T-helper 1 cell treated with Interleukin-12 subunit alpha and Interleukin-12 subunit beta and Interleukin-4 antibody, amounts not matched to agents 30 μg/mL and 1 μg/mL, for 36 hours (primary cell): ENCODE results near the gene CD151.
A peak's percentile ranks its signal among the peaks of the same experiment; 100 is the strongest.

Source experiments
- H3K27ac Mint-ChIP-seq: one replicate; pipeline ENCODE4 v1.8.0; 2021; ENCODE audit warnings: mild to moderate bottlenecking, mixed read lengths
- H3K27me3 Mint-ChIP-seq: one replicate; pipeline ENCODE4 v1.8.0; 2021; ENCODE audit warnings: low read depth, mixed read lengths
- H3K36me3 Mint-ChIP-seq: one replicate; pipeline ENCODE4 v1.8.0; 2021; ENCODE audit warnings: low read depth, mixed read lengths
- H3K4me1 Mint-ChIP-seq: one replicate; pipeline ENCODE4 v1.8.0; 2021; ENCODE audit warnings: low read depth, mixed read lengths
- H3K4me3 Mint-ChIP-seq: one replicate; pipeline ENCODE4 v1.8.0; 2021; ENCODE audit warnings: mild to moderate bottlenecking, moderate library complexity, mixed read lengths
- H3K9me3 Mint-ChIP-seq: one replicate; pipeline ENCODE4 v1.8.0; 2021; ENCODE audit warnings: mixed read lengths

CD151 gene

GRCh38 chr11:827146-827896 lies 5.4 kb upstream of the CD151 start:
- Mint-ChIP-seq H3K36me3 (peaks cover 6% of the 10 kb centered on the region), H3K4me3 (peak overlapping the region; percentile 76), H3K9me3 (no peaks in the 10 kb centered on the region), H3K4me1 (peaks cover 4% of the 10 kb centered on the region), H3K27ac (no peak overlapping the region), H3K27me3 (peaks cover 41% of the 10 kb centered on the region)

DNA sequence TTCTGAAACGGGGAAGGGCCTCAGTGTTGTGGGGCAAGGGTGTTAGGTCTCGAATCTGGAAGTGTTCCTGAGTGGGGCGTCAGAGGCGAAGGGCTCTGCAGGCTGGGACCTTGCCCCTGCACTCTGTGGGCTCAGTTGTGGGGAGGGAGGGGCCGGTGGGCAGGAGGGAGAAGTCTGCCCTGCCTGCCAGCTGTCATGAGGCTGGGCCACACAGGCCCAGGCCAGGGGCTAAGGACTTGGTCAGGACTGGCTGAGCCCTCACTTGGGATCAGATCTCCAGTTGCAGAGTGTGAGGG lies 4.9 kb upstream of the CD151 start, which contains the start of gene CRACR2B:
TSS of gene CRACR2B (plus strand) at position 23 of the 296 bp plus-strand sequence. CDS start 689 bp downstream, outside the sequence.
- Mint-ChIP-seq H3K36me3 (peaks cover 6% of the 10 kb centered on the region), H3K27ac (no peak within 1 kb of the TSS), H3K9me3 (no peaks in the 10 kb centered on the region), H3K4me3 (peak within 1 kb of the TSS; percentile 76), H3K27me3 (peaks cover 41% of the 10 kb centered on the region), H3K4me1 (peaks cover 4% of the 10 kb centered on the region)

GRCh38 chr11:828506-829175 lies 4.1 kb upstream of the CD151 start:
- H3K4me1 Mint-ChIP-seq = peaks cover 4% of the 10 kb centered on the region
- peaks cover 6% of the 10 kb centered on the region for H3K36me3 Mint-ChIP-seq
- H3K4me3 Mint-ChIP-seq = peak overlapping the region; percentile 76
- no peak overlapping the region for H3K27ac Mint-ChIP-seq
- peaks cover 41% of the 10 kb centered on the region for H3K27me3 Mint-ChIP-seq
- H3K9me3 Mint-ChIP-seq = no peaks in the 10 kb centered on the region

DNA sequence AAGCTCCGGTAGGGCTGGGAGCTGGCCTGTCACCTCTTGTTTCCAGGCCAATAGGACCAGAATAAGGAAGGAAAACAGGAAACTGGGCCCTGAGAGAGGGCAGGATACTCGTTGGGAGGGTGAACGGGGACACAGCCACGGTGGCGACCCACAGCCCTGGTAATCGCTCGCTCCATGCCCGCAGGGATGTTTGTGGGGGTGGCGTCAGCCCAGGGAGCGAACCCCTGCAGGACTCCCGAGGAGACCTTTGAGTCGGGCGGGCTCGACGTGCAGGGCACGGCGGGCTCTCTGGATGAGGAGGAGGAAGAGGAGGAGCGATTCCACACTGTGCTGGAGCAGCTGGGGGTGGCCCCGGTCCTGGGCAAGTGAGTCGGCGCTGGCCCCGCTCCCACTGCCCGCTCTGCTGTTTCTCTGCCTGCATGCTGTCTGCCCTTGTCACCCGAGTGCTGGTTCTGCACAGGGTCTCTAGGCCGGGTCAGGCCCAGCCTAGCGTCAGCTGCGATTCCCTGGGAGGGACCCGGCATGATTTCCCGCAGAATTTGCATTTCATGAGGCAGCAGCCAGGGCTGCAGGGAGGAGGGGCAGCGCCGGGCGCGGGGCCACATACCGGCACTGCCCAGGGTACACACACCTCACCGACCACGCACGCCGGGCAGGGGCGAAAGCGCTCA lies 3.4 kb upstream of the CD151 start:
- H3K9me3 Mint-ChIP-seq = no peaks in the 10 kb centered on the region
- H3K4me3 Mint-ChIP-seq = peak overlapping the region; percentile 37
- H3K4me1 Mint-ChIP-seq = peaks cover 4% of the 10 kb centered on the region
- peaks cover 41% of the 10 kb centered on the region for H3K27me3 Mint-ChIP-seq
- H3K27ac Mint-ChIP-seq = no peak overlapping the region
- H3K36me3 Mint-ChIP-seq = peaks cover 6% of the 10 kb centered on the region

GRCh38 chr11:829847-830294 lies 2.9 kb upstream of the CD151 start:
- H3K36me3 Mint-ChIP-seq = peaks cover 5% of the 10 kb centered on the region
- H3K4me1 Mint-ChIP-seq = peaks cover 4% of the 10 kb centered on the region
- peaks cover 41% of the 10 kb centered on the region for H3K27me3 Mint-ChIP-seq
- H3K27ac Mint-ChIP-seq = no peak overlapping the region
- no peak overlapping the region for H3K4me3 Mint-ChIP-seq
- H3K9me3 Mint-ChIP-seq = no peaks in the 10 kb centered on the region

DNA sequence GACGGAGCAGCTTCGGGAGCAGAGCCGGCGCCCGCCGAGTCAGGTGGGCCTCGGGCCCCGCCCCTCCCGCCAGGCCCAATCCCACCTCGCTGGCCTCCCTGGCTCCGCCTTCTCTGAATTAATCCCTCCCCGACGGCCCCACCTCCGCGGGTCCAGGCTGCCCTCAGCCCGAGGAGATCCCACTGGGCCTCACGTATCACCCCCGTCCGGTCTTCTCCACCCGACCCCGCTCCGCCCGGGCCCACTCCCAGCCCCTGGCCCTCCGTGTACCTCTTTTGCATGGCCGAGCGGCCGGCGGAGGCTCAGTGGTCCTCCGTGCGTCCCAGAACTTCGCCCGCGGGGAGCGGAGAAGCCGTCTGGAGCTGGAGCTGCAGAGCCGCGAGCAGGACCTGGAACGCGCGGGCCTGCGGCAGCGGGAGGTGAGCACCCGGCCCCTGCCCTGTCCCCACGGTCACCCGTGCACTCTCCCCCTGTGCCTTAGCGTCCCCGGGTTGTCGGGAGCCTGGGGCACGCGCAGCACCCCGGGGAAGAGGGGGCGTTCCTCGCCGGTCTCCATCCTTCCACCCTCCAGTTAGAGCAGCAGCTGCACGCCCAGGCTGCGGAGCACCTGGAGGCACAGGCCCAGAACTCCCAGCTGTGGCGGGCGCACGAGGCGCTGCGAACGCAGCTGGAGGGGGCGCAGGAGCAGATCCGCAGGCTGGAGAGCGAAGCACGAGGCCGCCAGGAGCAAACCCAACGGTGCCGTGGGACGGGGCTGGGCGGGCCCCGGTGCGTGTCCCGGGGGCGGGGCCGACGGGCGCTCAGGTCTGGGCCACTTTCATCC lies 2.2 kb upstream of the CD151 start:
- H3K27me3 Mint-ChIP-seq = peaks cover 41% of the 10 kb centered on the region
- no peak overlapping the region for H3K27ac Mint-ChIP-seq
- no peaks in the 10 kb centered on the region for H3K9me3 Mint-ChIP-seq
- H3K4me3 Mint-ChIP-seq = peak overlapping the region; percentile 37
- H3K36me3 Mint-ChIP-seq = no peaks in the 10 kb centered on the region
- H3K4me1 Mint-ChIP-seq = peaks cover 4% of the 10 kb centered on the region

DNA sequence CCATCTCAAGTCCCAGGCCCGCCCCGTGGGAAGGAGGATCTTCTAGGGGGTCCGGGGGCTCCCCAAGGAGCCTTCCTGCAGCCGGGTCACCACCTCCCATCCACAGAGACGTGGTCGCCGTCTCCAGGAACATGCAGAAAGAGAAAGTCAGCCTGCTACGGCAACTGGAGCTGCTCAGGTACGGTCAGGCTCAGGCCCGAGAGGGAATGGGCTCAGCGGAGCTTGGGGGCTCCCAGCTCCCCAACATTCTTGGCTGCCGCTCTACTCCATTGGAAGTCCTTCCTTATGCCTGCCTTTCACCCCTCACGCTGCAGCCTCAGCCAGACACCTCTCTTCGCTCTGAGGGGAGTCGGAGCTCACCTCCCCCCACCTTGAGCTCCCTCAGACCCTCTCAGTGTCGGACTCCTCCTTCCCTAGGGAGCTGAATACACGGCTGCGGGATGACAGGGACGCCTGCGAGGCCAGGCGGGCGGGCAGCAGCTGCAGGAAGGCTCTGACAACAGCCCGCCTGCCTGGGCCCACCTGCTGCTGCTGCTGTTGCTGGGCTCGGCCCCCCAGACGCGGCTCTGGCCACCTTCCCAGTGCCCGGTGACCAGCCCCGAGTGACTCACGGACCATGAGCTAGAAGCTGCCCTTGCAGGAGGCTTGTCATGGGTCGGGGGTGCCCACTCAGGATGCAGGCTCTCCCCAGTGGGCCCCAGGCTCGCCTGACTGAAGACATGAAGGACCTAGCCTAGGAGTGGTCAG lies 1.5 kb upstream of the CD151 start:
- no peak overlapping the region for H3K27ac Mint-ChIP-seq
- peak overlapping the region; percentile 67 for H3K4me3 Mint-ChIP-seq
- H3K27me3 Mint-ChIP-seq = peaks cover 41% of the 10 kb centered on the region
- H3K9me3 Mint-ChIP-seq = no peaks in the 10 kb centered on the region
- peaks cover 4% of the 10 kb centered on the region for H3K4me1 Mint-ChIP-seq
- H3K36me3 Mint-ChIP-seq = no peaks in the 10 kb centered on the region

DNA sequence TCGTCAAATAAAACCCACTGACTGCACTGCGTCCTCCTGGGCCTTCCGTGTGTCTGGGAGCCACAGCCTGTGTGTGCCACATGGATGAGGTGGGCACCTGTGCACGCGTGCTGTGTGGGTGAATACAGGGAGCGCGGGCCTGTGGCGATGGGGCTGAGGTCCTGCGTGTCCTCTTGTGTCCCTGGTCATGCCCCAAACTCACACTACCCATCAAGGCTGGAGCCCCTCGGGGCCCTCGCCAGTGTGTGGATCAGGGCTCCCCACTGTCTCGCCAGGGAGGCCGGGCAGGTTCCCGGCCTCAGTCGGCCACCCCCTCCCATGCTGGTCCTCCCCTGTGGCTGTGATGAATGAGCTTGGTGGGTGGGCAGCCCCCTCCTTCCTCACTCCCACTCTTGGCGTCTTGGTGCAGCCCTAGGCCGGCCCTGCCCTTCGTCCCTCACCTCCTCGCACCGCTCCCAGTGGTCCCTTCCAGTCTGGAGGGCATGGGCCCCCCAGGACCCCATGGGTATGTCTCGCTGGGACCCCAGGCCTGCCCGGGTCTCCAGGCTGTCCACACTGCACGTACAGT lies 707 bp upstream of the CD151 start:
- peaks cover 4% of the 10 kb centered on the region for H3K4me1 Mint-ChIP-seq
- peaks cover 41% of the 10 kb centered on the region for H3K27me3 Mint-ChIP-seq
- no peak overlapping the region for H3K27ac Mint-ChIP-seq
- peaks cover 1% of the 10 kb centered on the region for H3K36me3 Mint-ChIP-seq
- H3K9me3 Mint-ChIP-seq = no peaks in the 10 kb centered on the region
- peak overlapping the region; percentile 67 for H3K4me3 Mint-ChIP-seq

GRCh38 chr11:833114-833791 lies 501 bp downstream of the CD151 start:
- Mint-ChIP-seq H3K36me3 (peaks cover 1% of the 10 kb centered on the region), H3K27me3 (peaks cover 32% of the 10 kb centered on the region), H3K4me3 (no peak overlapping the region), H3K9me3 (no peaks in the 10 kb centered on the region), H3K4me1 (peaks cover 2% of the 10 kb centered on the region), H3K27ac (no peak overlapping the region)

- H3K27me3 Mint-ChIP-seq = peaks cover 26% of the 10 kb centered on the region
- no peaks in the 10 kb centered on the region for H3K9me3 Mint-ChIP-seq
- H3K36me3 Mint-ChIP-seq = peaks cover 1% of the 10 kb centered on the region
- H3K4me3 Mint-ChIP-seq = peak overlapping the region; percentile 42
- H3K27ac Mint-ChIP-seq = no peak overlapping the region
- peaks cover 2% of the 10 kb centered on the region for H3K4me1 Mint-ChIP-seq
Measured at GRCh38 chr11:833849-834311, 1.1 kb downstream of the CD151 start.

DNA sequence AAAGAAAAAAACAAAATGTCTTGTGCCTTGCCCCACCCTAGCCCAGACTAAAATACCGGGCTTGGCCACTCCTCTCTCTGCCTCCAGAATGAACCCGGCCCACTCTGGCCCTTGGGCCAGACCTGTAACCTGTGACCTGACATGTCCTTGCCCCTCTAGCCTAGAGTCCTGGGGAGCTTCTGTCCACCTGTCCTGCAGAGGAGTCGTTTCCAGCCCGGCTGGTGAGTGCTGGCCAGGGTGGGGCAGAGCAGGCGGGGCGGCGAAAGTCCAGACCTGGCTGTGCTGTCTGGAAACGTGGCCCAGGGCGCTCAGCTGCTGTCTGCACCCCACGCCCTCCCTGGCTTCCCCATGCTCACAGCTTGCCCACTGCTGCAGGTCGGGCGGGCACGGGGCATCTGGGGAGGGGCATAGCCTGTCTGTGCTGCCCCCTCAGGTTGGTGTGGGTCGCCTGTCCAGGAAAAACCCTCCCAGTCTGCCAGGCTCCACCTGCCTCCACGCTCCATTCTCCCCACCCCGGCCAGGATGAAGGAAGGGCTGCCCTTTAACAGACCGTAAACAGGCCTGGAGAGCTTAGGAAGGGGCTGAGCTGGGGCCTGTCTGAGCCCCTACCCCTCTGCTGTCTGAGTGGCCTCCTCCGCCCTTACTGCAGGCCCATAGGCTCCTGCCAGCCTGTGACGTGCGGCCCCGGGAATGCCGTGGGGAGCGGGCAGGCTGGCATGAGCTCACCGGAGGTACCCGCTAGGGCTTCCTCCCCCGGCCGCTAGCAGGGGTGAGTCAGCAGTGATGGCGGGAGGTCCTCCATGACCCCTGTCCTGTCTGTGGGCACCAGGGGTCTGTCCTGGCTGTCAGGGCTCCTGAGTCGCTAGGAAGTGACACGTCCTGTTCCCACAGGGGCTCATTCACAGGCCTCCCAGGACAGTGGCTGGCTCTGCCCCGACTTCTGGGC lies 1.9 kb downstream of the CD151 start:
- no peak overlapping the region for H3K4me3 Mint-ChIP-seq
- no peak overlapping the region for H3K27ac Mint-ChIP-seq
- H3K36me3 Mint-ChIP-seq = peaks cover 3% of the 10 kb centered on the region
- H3K9me3 Mint-ChIP-seq = no peaks in the 10 kb centered on the region
- peaks cover 2% of the 10 kb centered on the region for H3K4me1 Mint-ChIP-seq
- peaks cover 19% of the 10 kb centered on the region for H3K27me3 Mint-ChIP-seq

DNA sequence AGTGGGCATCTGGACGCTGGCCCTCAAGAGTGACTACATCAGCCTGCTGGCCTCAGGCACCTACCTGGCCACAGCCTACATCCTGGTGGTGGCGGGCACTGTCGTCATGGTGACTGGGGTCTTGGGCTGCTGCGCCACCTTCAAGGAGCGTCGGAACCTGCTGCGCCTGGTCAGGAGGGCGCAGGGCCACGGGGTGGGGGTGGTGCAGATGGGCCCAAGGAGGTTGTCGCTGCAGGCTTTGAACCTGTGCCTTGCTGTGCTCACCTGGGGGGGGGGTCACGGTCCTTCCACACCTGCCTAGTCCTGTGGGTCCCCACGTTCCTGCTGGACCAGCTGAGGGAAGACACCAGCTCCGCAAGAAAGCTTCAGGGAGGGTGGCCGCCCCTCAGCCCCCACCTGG lies 3.5 kb downstream of the CD151 start:
- Mint-ChIP-seq H3K4me1 (peaks cover 11% of the 10 kb centered on the region), H3K27ac (no peak overlapping the region), H3K36me3 (peaks cover 3% of the 10 kb centered on the region), H3K4me3 (no peak overlapping the region), H3K27me3 (peaks cover 11% of the 10 kb centered on the region), H3K9me3 (no peaks in the 10 kb centered on the region)
